ENCODE results near the gene ZSWIM7.
"Not testable (repeated sequence)": the region's sequence is repeated elsewhere in the genome, so short reads cannot be mapped to it uniquely, and the experiment has no call there.

Gene ZSWIM7

GRCh38 chr17:15957206-15957605 lies 42.3 kb downstream of the ZSWIM7 start:
- DNase-seq (ENCODE audit: low spot score), result no peak

- DNase-seq (ENCODE audit: low spot score), result no peak
Observed at GRCh38 chr17:15955793-15956541, 43.5 kb downstream of the ZSWIM7 start.

GRCh38 chr17:15954222-15954621 lies 45.3 kb downstream of the ZSWIM7 start:
- DNase-seq (ENCODE audit: low spot score), result no peak

GRCh38 chr17:15952916-15953790 lies 46.4 kb downstream of the ZSWIM7 start:
- no peak for DNase-seq (ENCODE audit: low spot score)

- DNase-seq (ENCODE audit: low spot score), result no peak
Observed at GRCh38 chr17:15952048-15952532, 47.4 kb downstream of the ZSWIM7 start.

- no peak for DNase-seq (ENCODE audit: low spot score)
Observed at GRCh38 chr17:15951368-15952047, 48.0 kb downstream of the ZSWIM7 start.

GRCh38 chr17:15947976-15948752 lies 51.3 kb downstream of the ZSWIM7 start:
- no peak for DNase-seq (ENCODE audit: low spot score)

GRCh38 chr17:15947271-15947670 lies 52.2 kb downstream of the ZSWIM7 start:
- DNase-seq (ENCODE audit: low spot score), result no peak

GRCh38 chr17:15946611-15947120 lies 52.8 kb downstream of the ZSWIM7 start:
- DNase-seq (ENCODE audit: low spot score), result no peak

GRCh38 chr17:15945527-15946191 lies 53.8 kb downstream of the ZSWIM7 start:
- no peak for DNase-seq (ENCODE audit: low spot score)

- DNase-seq (ENCODE audit: low spot score), result peak; percentile 96
Observed at GRCh38 chr17:15944759-15945526, 54.6 kb downstream of the ZSWIM7 start, which contains the start of gene ADORA2B. Gene ADORA2B, plus strand, starts transcription at chr17:15945130. Its CDS starts 119 bp downstream, at chr17:15945249.

GRCh38 chr17:15943971-15944758 lies 55.3 kb downstream of the ZSWIM7 start:
- DNase-seq (ENCODE audit: low spot score), result peak; percentile 80

- DNase-seq (ENCODE audit: low spot score), result no peak
Observed at GRCh38 chr17:15942207-15942833, 57.2 kb downstream of the ZSWIM7 start.

GRCh38 chr17:15941781-15942180 lies 57.7 kb downstream of the ZSWIM7 start:
- no peak for DNase-seq (ENCODE audit: low spot score)

GRCh38 chr17:15936481-15936880 lies 63.0 kb downstream of the ZSWIM7 start:
- not testable (repeated sequence) for DNase-seq (ENCODE audit: low spot score)

- DNase-seq (ENCODE audit: low spot score), result no peak
Observed at GRCh38 chr17:15935891-15936290, 63.6 kb downstream of the ZSWIM7 start.

GRCh38 chr17:15934866-15935265 lies 64.6 kb downstream of the ZSWIM7 start:
- DNase-seq (ENCODE audit: low spot score), result no peak

- DNase-seq (ENCODE audit: low spot score), result no peak
Observed at GRCh38 chr17:15931394-15931793, 68.1 kb downstream of the ZSWIM7 start.

- no peak for DNase-seq (ENCODE audit: low spot score)
Observed at GRCh38 chr17:15930426-15930825, 69.1 kb downstream of the ZSWIM7 start.
